Measurements from ENCODE around the gene NCKAP1.
"Not testable (repeated sequence)": the region's sequence is repeated elsewhere in the genome, so short reads cannot be mapped to it uniquely, and the experiment has no call there.

The NCKAP1 gene

DNA sequence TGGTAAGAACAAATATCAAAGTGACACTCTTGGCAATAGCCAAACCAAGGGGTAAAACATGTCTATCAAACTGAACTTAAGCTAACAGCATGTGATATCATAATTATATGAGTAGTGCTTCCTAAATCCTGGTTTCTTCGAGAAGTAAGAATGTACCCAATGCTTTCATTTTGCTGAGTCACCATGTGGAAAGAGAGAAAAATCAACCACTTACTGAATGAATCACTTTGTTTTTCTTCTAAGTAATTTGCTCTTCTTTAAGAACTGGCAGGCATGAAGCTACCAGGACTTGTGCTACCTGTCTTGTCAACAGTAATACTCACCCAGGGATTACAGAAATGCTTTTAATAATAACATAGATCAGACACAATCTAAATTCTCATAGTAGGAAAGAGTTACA, 21.3 kb upstream of the NCKAP1 start:
- TF ChIP-seq, protein P1, sequence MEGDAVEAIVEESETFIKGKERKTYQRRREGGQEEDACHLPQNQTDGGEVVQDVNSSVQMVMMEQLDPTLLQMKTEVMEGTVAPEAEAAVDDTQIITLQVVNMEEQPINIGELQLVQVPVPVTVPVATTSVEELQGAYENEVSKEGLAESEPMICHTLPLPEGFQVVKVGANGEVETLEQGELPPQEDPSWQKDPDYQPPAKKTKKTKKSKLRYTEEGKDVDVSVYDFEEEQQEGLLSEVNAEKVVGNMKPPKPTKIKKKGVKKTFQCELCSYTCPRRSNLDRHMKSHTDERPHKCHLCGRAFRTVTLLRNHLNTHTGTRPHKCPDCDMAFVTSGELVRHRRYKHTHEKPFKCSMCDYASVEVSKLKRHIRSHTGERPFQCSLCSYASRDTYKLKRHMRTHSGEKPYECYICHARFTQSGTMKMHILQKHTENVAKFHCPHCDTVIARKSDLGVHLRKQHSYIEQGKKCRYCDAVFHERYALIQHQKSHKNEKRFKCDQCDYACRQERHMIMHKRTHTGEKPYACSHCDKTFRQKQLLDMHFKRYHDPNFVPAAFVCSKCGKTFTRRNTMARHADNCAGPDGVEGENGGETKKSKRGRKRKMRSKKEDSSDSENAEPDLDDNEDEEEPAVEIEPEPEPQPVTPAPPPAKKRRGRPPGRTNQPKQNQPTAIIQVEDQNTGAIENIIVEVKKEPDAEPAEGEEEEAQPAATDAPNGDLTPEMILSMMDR (IDR thresholded peaks at IDR 0.05; ENCODE audit: insufficient read depth, low read depth, low read length, missing control alignments): no peak
- DNase-seq (ENCODE audit: low read depth): no peak
- H3K4me3 ChIP-seq (ENCODE audit: low read depth, low read length): no peak overlapping the region

DNA sequence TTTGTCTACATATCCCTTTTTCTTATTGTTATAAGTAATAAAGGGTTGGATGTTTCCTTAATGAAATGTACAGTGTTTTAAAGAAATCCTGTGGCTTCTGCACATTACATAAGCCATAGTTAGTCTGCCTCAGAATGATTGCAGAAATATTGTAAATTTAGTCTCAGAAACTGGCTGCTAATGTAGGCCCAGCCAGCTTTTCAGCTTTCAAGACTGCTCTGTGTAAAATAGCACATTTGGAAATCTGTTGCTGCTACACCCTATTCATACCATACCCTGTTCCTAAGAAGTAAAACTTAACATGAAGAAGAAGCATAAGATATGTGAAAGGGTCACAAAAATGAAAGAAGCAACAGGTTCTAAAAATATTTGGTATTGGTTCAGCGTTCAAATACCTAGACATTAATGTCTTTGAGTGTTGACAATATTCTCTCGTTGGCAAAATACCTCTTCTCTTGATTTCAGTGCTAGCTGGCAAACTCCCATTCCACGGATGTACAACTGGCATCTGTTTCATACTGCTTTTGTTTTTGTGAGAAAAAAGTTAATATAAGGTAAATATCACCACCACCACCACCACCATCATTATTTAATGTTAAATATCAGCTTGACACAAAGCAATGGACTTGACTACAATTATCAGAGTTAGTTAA, 19.2 kb upstream of the NCKAP1 start:
- no peak for DNase-seq (ENCODE audit: low read depth)
- TF ChIP-seq, protein P1 (IDR thresholded peaks at IDR 0.05; ENCODE audit: insufficient read depth, low read depth, low read length, missing control alignments): no peak
- no peak overlapping the region for H3K4me3 ChIP-seq (ENCODE audit: low read depth, low read length)

DNA sequence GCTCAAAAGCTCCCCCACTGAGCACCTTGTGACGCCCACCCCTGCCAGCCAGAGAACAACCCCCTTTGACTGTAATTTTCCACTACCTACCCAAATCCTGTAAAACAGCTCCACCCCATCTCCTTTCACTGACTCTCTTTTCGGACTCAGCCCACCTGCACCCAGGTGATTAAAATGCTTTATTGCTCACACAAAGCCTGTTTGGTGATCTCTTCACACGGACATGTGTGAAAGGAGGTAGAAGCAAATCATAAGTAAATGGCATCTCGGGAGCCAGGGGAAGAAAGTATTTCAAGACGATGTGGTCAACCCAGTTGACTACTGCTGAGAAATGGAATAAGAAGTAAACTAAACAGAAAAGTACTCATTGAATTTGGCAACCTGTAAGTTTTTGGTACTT, 11.2 kb upstream of the NCKAP1 start:
- no peak overlapping the region for H3K4me3 ChIP-seq (ENCODE audit: low read depth, low read length)
- no peak for DNase-seq (ENCODE audit: low read depth)
- TF ChIP-seq, protein P1 (IDR thresholded peaks at IDR 0.05; ENCODE audit: insufficient read depth, low read depth, low read length, missing control alignments): no peak

DNA sequence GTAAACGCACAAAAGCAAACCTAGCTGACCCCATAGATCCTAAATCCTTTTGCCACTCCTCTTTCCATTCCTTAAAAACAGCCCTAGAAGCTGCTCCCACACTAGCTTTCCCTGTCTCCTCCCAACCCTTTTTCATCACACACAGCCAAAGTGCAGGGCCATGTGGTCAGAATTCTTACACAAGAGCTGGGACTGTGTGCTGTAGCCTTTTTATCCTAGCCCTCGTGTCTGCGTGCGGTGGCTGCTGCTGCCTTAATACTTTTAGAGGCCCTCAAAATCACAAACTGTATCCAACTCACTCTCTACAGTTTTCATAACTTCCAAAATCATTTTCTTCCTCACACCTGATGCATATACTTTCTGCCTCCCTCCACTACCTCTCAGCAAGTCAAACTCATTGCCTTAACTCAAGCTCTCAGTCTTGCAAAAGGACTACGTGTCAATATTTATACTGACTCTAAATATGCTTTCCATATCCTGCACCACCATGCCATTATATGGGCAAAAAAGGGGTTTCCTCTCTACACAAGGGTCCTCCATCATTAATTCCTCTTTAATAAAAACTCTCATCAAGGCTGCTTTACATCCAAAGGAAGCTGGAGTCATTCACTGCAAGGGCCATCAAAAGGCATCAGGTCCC, 9.3 kb upstream of the NCKAP1 start:
- not testable (repeated sequence) for DNase-seq (ENCODE audit: low read depth); H3K4me3 ChIP-seq (ENCODE audit: low read depth, low read length)

DNA sequence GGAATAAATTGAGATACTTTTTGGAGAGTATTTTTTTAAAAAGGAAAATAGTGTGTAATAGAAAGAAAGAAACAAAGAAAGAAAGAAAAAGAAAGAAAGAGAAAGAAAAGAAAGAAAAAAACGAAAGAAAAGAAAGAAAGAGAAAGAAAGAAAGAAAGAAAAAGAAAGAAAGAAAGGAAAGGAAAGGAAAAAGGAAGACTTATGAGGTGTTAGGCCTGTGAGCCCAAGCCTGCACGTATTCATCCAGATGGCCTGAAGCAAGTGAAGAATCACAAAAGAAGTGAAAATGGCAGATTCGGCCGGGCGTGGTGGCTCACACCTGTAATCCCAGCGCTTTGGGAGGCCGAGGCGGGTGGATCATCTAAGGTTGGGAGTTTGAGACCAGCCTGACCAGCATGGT, 5.3 kb upstream of the NCKAP1 start:
- H3K4me3 ChIP-seq (ENCODE audit: low read depth, low read length); DNase-seq (ENCODE audit: low read depth): not testable (repeated sequence)

DNA sequence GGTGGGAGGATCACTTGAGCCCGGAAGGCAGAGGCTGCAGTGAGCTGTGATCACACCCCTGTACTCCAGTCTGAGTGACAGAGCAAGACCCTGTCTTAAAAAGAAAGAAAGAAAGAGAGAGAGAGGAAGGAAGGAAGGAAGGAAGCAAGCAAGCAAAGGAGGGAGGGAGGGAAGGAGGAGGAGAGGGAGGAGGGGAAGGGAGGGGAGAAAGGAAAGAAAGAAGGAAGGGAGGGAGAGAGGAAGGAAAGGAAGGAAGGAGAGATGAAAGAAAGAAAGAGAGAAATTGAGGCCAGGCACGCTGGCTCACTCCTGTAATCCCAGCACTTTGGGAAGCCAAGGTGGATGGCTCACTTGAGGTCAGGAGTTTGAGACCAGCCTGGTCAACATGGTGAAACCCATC, 2.3 kb upstream of the NCKAP1 start:
- TF ChIP-seq, protein P1 (IDR thresholded peaks at IDR 0.05; ENCODE audit: insufficient read depth, low read depth, low read length, missing control alignments): no peak
- H3K4me3 ChIP-seq (ENCODE audit: low read depth, low read length): no peak overlapping the region
- DNase-seq (ENCODE audit: low read depth): no peak

DNA sequence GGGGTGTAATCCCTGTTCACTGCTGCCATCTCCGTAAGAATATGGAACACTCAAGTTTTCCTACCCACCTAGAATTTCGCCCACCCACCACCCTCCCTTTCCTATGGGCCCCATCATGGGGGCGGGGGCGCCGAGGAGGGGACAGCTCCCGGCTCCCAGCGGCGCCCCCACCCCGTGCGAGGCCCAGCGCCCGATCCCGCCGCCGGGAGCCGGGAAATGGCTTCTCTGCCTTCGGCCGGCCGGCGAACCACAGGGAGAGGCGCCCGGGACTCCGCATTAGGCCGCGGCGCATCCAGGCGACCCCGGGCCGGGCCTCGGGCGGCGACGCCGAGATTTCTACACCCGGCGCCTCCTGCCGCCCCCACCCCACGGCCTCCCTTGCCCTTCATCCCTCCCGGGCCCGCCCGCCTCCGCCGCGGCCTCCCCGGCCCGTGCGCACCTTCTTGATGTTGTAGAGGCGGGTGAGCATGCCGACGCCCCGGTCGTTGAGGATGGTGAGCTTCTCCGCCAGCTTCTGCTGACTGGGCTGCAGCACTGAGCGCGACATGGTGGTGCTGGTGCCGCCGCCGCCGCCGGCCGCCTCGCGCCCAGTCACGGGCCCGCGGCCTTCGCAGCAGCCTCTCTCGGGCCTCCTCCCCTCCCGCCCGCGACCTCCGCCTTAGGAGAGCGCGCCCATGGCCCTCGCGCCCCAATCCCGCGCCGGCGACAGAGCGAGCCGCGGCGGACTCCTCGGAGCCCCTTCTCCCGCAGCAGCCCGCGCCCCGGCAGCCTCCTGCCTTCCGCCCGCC, 510 bp downstream of the NCKAP1 start:
- peak; percentile 63 for DNase-seq (ENCODE audit: low read depth)
- TF ChIP-seq, protein P1 (IDR thresholded peaks at IDR 0.05; ENCODE audit: insufficient read depth, low read depth, low read length, missing control alignments): no peak
- H3K4me3 ChIP-seq (ENCODE audit: low read depth, low read length): peak overlapping the region; percentile 61

All from GM12865 (cell line).